HG03135 (cell line): Measurements from ENCODE around the gene DZIP3.

Source experiments
- ATAC-seq: cut with Tn5 transposase; IDR thresholded peaks from one replicate; pipeline ENCODE4 v1.9.1; 2021; ENCODE audit warnings: mild to moderate bottlenecking, moderate library complexity; ENCODE audit not compliant: unreplicated experiment

DZIP3 gene

GRCh38 chr3:108589081-108589997 is at the start of gene DZIP3, which contains the start of gene CIP2A:
DZIP3 (plus strand) TSS chr3:108589722; CDS start chr3:108605407, 15,685 bp downstream.
CIP2A (minus strand) TSS chr3:108589438; CDS start chr3:108589375, 63 bp downstream.
- ATAC-seq: peak; percentile 94

GRCh38 chr3:108546247-108546646 is 43.3 kb upstream of the DZIP3 start:
- no peak for ATAC-seq

GRCh38 chr3:108546692-108547091 is 42.8 kb upstream of the DZIP3 start:
- ATAC-seq: no peak

GRCh38 chr3:108548304-108548703 is 41.2 kb upstream of the DZIP3 start:
- no peak for ATAC-seq

- ATAC-seq: no peak
These were observed 40.6 kb upstream of the DZIP3 start for GRCh38 chr3:108548886-108549285.

GRCh38 chr3:108552267-108553159 is 37.0 kb upstream of the DZIP3 start:
- no peak for ATAC-seq

- ATAC-seq: no peak
These were observed 35.3 kb upstream of the DZIP3 start for GRCh38 chr3:108554229-108554628.

- ATAC-seq: no peak
These were observed 34.5 kb upstream of the DZIP3 start for GRCh38 chr3:108554913-108555571.

- ATAC-seq: no peak
These were observed 33.4 kb upstream of the DZIP3 start for GRCh38 chr3:108555966-108556581.

- ATAC-seq: no peak
These were observed 27.0 kb upstream of the DZIP3 start for GRCh38 chr3:108562565-108562964.

GRCh38 chr3:108564564-108564963 is 25.0 kb upstream of the DZIP3 start:
- no peak for ATAC-seq

GRCh38 chr3:108565506-108565905 is 24.0 kb upstream of the DZIP3 start:
- no peak for ATAC-seq

- no peak for ATAC-seq
These were observed 22.9 kb upstream of the DZIP3 start for GRCh38 chr3:108566599-108566998.

- ATAC-seq: no peak
These were observed 20.2 kb upstream of the DZIP3 start for GRCh38 chr3:108569336-108569735.

GRCh38 chr3:108578064-108578463 is 11.5 kb upstream of the DZIP3 start:
- no peak for ATAC-seq

- ATAC-seq: no peak
These were observed 921 bp upstream of the DZIP3 start for GRCh38 chr3:108588601-108589000.

- ATAC-seq: no peak
These were observed 439 bp downstream of the DZIP3 start for GRCh38 chr3:108589998-108590323.

- no peak for ATAC-seq
These were observed 938 bp downstream of the DZIP3 start for GRCh38 chr3:108590460-108590859.

GRCh38 chr3:108595321-108595720 is 5.8 kb downstream of the DZIP3 start:
- no peak for ATAC-seq

- no peak for ATAC-seq
These were observed 8.9 kb downstream of the DZIP3 start for GRCh38 chr3:108598375-108598774.
